CD14-positive monocyte (primary cell): ENCODE measurements around the gene TMC3. TPM values are rescaled to one million over a fixed set of nuclear protein-coding genes. Genes with fewer than 3 reads are reported as not detected.

Experiments used
- DNase-seq, 3 donors: peaks; one replicate each; pipeline ENCODE4 v3.0.0-alpha.2; 2011 to 2022
- H2AFZ ChIP-seq: 2 replicates; pipeline ENCODE4 v1.6.0; 2012; ENCODE audit warnings: mild to moderate bottlenecking, low read depth, low read length, inconsistent platforms; ENCODE audit not compliant: insufficient read depth, poor library complexity, severe bottlenecking
- H3K27ac ChIP-seq, 2 donors: 1 replicate in 1 of 2; 2 replicates in 1 of 2; pipeline ENCODE4 v1.5.1; 2012 to 2013; ENCODE audit warnings: low read length in 2 of 2, control low read depth in 1 of 2, inconsistent platforms in 1 of 2, low read depth in 1 of 2, mild to moderate bottlenecking in 1 of 2
- H3K27me3 ChIP-seq, 2 donors: one replicate each; pipeline versions ENCODE4 v1.6.0 to v1.6.1; 2011 to 2013; ENCODE audit warnings: low read length in 2 of 2; ENCODE audit not compliant: control insufficient read depth in 2 of 2, insufficient read depth in 2 of 2
- H3K36me3 ChIP-seq, 2 donors: replicated peaks in 1 of 2; 1 replicate in 1 of 2; 2 replicates in 1 of 2; pipeline versions ENCODE4 v1.5.1 to v1.6.1; 2012 to 2013; ENCODE audit warnings: low read length in 2 of 2, control low read depth in 1 of 2, inconsistent platforms in 1 of 2, mild to moderate bottlenecking in 1 of 2; ENCODE audit not compliant: insufficient read depth in 2 of 2, control insufficient read depth in 1 of 2
- H3K4me1 ChIP-seq, 2 donors: 1 replicate in 1 of 2; 2 replicates in 1 of 2; pipeline versions ENCODE4 v1.5.1 to v1.6.1; 2012 to 2013; ENCODE audit warnings: low read length in 2 of 2, control low read depth in 1 of 2, inconsistent platforms in 1 of 2, mild to moderate bottlenecking in 1 of 2, moderate library complexity in 1 of 2; ENCODE audit not compliant: insufficient read depth in 2 of 2, control insufficient read depth in 1 of 2
- H3K4me2 ChIP-seq: replicated peaks from 2 replicates; pipeline ENCODE3; 2012; ENCODE audit warnings: low read length, moderate library complexity, mild to moderate bottlenecking; ENCODE audit not compliant: poor library complexity, severe bottlenecking; ENCODE audit errors: extremely low read depth
- H3K4me3 ChIP-seq, 3 experiments: fragments of 200-600 bp in 1 of 3; sonication (generic) in 1 of 3; replicated peaks in 1 of 3; 1 replicate in 2 of 3; 2 replicates in 1 of 3; pipeline ENCODE4 v1.5.1; 2011 to 2013; ENCODE audit warnings: low read length in 3 of 3, mild to moderate bottlenecking in 3 of 3, control low read depth in 2 of 3, low read depth in 2 of 3, inconsistent platforms in 1 of 3, moderate library complexity in 1 of 3
- H3K79me2 ChIP-seq: 2 replicates; pipeline ENCODE4 v1.6.0; 2012; ENCODE audit warnings: mild to moderate bottlenecking, control low read depth, inconsistent platforms, low read length, moderate library complexity; ENCODE audit not compliant: insufficient read depth
- H3K9ac ChIP-seq: 2 replicates; pipeline ENCODE4 v1.6.0; 2017; ENCODE audit warnings: low read length, mild to moderate bottlenecking; ENCODE audit not compliant: insufficient read depth, poor library complexity, severe bottlenecking
- H3K9me3 ChIP-seq, 2 donors: replicated peaks in 1 of 2; 1 replicate in 1 of 2; 2 replicates in 1 of 2; pipeline versions ENCODE4 v1.5.1 to v1.6.1; 2012 to 2013; ENCODE audit warnings: low read length in 2 of 2, control low read depth in 1 of 2; ENCODE audit not compliant: control insufficient read depth in 1 of 2, insufficient read depth in 1 of 2
- H4K20me1 ChIP-seq: 2 replicates; pipeline ENCODE4 v1.6.0; 2012; ENCODE audit warnings: mild to moderate bottlenecking, low read length, control low read depth, moderate library complexity; ENCODE audit not compliant: insufficient read depth
- H3K27ac Mint-ChIP-seq, 7 donors: one replicate each; pipeline ENCODE4 v1.8.0; 2020; ENCODE audit warnings: mild to moderate bottlenecking in 7 of 7, mixed read lengths in 7 of 7, moderate library complexity in 6 of 7, inconsistent platforms in 2 of 7
- H3K27me3 Mint-ChIP-seq, 3 donors: one replicate each; pipeline ENCODE4 v1.8.0; 2021 to 2022; ENCODE audit warnings: low read depth in 3 of 3, mild to moderate bottlenecking in 3 of 3, mixed read lengths in 3 of 3, moderate library complexity in 3 of 3, inconsistent platforms in 1 of 3
- H3K36me3 Mint-ChIP-seq, 2 donors: one replicate each; pipeline ENCODE4 v1.8.0; 2020; ENCODE audit warnings: mixed read lengths in 2 of 2, inconsistent platforms in 1 of 2, mild to moderate bottlenecking in 1 of 2
- H3K4me1 Mint-ChIP-seq: one replicate; pipeline ENCODE4 v1.8.0; 2020; ENCODE audit warnings: mild to moderate bottlenecking, mixed read lengths
- H3K4me3 Mint-ChIP-seq, 2 donors: one replicate each; pipeline ENCODE4 v1.8.0; 2020; ENCODE audit warnings: mild to moderate bottlenecking in 2 of 2, mixed read lengths in 2 of 2, moderate library complexity in 1 of 2
- H3K9me3 Mint-ChIP-seq, 7 donors: one replicate each; pipeline ENCODE4 v1.8.0; 2020 to 2022; ENCODE audit warnings: mixed read lengths in 7 of 7, mild to moderate bottlenecking in 6 of 7, moderate library complexity in 6 of 7, inconsistent platforms in 2 of 7
- WGBS: methylation state at CpG from one replicate; pipeline ENCODE4 v1.1.5; 2013; ENCODE audit warnings: missing lambda C conversion rate; ENCODE audit not compliant: insufficient coverage; 5-methylcytosine and 5-hydroxymethylcytosine counted together
- intact Hi-C, 2 donors: fragments of 100-400 bp; cut with micrococcal nuclease; formaldehyde crosslinking; loops; one replicate each; pipeline versions ENCODE4 v1.15.0 to v1.15.1; 2023
- polyA plus RNA-seq, 3 donors: library from polyadenylated mRNA; depleted of rRNA in 1 of 3; unstranded in 2 of 3; stranded (reverse) in 1 of 3; fragments of 300-500 nt in 2 of 3; fragments of >200 nt in 1 of 3; fragmentation: Illumina TruSeq in 2 of 3; gene quantifications; 1 replicate in 2 of 3; 2 replicates in 1 of 3; pipeline ENCODE4 v1.2.3, GENCODE V29; 2012 to 2021
- TF ChIP-seq, protein P1 (sequence below): fragments of 200-600 bp; IDR thresholded peaks from one replicate; pipeline ENCODE4 v1.8.0; 2022; ENCODE audit warnings: antibody characterized with exemption, mild to moderate bottlenecking

Gene TMC3
- polyA plus RNA-seq, 3 donors = not detected

DNA sequence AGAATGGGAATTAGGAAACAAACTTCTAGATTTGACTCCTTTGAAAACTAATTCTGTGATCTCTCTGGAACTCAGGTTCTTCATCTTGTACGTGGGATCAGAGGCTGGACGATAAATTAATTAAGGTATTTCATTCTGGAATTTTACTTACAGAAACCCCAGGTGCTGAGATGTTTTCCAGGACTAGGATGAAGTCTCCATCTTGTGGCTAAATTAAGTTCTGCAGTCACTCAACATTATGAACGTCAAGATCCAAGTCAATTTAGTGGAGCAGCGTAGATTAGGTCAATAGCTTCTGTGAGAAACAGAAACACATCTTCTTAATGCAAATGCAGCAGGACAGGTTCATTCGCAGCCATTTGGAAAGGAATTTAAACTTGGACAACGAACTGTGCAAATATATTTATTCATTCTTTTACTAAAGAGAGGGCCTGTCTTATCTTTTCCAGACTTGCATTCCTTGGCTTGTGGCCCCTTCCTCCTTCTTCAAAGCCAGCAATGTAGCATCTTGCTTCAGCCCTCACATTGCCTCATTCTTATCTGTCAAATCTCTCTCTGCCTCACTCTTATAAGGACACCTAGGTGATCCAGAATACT is 26.7 kb upstream of the TMC3 start:
- Mint-ChIP-seq H3K4me3 (no peak overlapping the region), H3K27ac (no peak overlapping the region), H3K4me1 (peaks cover 2% of the 10 kb centered on the region), H3K9me3 (peaks cover 0 to 4% (median 0%) of the 10 kb centered on the region in 7 donors), H3K36me3 (no peaks in the 10 kb centered on the region), H3K27me3 (peaks cover 0 to 1% (median 0%) of the 10 kb centered on the region in 3 donors)
- Histone ChIP-seq H3K27me3 (no peaks in the 10 kb centered on the region), H3K36me3 (no peaks in the 10 kb centered on the region), H2AFZ (no peak overlapping the region), H3K4me1 (no peaks in the 10 kb centered on the region), H3K79me2 (no peaks in the 10 kb centered on the region), H3K9me3 (no peaks in the 10 kb centered on the region), H3K4me2 (no peak overlapping the region), H3K27ac (no peak overlapping the region), H4K20me1 (no peaks in the 10 kb centered on the region), H3K9ac (no peak overlapping the region), H3K4me3 (no peak overlapping the region)
- TF ChIP-seq, protein P1, sequence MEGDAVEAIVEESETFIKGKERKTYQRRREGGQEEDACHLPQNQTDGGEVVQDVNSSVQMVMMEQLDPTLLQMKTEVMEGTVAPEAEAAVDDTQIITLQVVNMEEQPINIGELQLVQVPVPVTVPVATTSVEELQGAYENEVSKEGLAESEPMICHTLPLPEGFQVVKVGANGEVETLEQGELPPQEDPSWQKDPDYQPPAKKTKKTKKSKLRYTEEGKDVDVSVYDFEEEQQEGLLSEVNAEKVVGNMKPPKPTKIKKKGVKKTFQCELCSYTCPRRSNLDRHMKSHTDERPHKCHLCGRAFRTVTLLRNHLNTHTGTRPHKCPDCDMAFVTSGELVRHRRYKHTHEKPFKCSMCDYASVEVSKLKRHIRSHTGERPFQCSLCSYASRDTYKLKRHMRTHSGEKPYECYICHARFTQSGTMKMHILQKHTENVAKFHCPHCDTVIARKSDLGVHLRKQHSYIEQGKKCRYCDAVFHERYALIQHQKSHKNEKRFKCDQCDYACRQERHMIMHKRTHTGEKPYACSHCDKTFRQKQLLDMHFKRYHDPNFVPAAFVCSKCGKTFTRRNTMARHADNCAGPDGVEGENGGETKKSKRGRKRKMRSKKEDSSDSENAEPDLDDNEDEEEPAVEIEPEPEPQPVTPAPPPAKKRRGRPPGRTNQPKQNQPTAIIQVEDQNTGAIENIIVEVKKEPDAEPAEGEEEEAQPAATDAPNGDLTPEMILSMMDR = peak; percentile 82
- intact Hi-C loops = loop anchor here (2.0 kb wide), 1 partner anchor 126 kb away; no protein-coding TSS in a partner anchor
- WGBS = 57% methylated on average over 4 of the region's 6 CpGs
- DNase-seq = peak; percentile 9 to 33 (median 32)

- Mint-ChIP-seq H3K27me3 (peaks cover 0 to 1% (median 0%) of the 10 kb centered on the region in 3 donors), H3K36me3 (no peaks in the 10 kb centered on the region), H3K4me3 (no peak overlapping the region), H3K27ac (no peak overlapping the region), H3K4me1 (peaks cover 2% of the 10 kb centered on the region), H3K9me3 (peaks cover 0 to 4% (median 0%) of the 10 kb centered on the region in 7 donors)
- peak overlapping the region; percentile 19 for H2AFZ ChIP-seq
- H3K4me1 ChIP-seq = no peaks in the 10 kb centered on the region
- no peak overlapping the region for H3K9ac ChIP-seq
- no peaks in the 10 kb centered on the region for H3K79me2 ChIP-seq
- no CpG with 5 or more reads among the region's 5 CpGs for WGBS
- H3K9me3 ChIP-seq = no peaks in the 10 kb centered on the region
- H3K4me3 ChIP-seq = no peak overlapping the region
- intact Hi-C loops = no loop called here
- no peak overlapping the region for H3K4me2 ChIP-seq
- TF ChIP-seq, protein P1 = no peak
- H4K20me1 ChIP-seq = no peaks in the 10 kb centered on the region
- DNase-seq = peak in 2 of 3 donors; percentile 7 to 11
- no peak overlapping the region for H3K27ac ChIP-seq
- no peaks in the 10 kb centered on the region for H3K27me3 ChIP-seq
- H3K36me3 ChIP-seq = no peaks in the 10 kb centered on the region
Measured at GRCh38 chr15:81398910-81399551, 25.0 kb upstream of the TMC3 start.
